Esophagus squamous epithelium (tissue), 5 donors: Measurements from ENCODE around the gene CLCN1. TPM values are rescaled to one million over a fixed set of nuclear protein-coding genes. Genes with fewer than 3 reads are reported as not detected.

ENCODE experiments used
- DNase-seq: peaks from one replicate; lab custom pipeline; 2025; lab: John Stamatoyannopoulos, UW
- H3K27ac ChIP-seq, 4 donors: fragments of 200-600 bp; sonication (generic); one replicate each; pipeline ENCODE4 v1.5.1; 2016 to 2019; ENCODE audit warnings: mild to moderate bottlenecking in 1 of 4
- H3K27me3 ChIP-seq, 4 donors: fragments of 200-600 bp; sonication (generic); 1 replicate in 3 of 4; 2 replicates in 1 of 4; pipeline versions ENCODE4 v1.5.1 to v1.6.0; 2017 to 2021; ENCODE audit warnings: antibody characterized with exemption in 1 of 4
- H3K36me3 ChIP-seq, 3 donors: fragments of 200-600 bp; sonication (generic); one replicate each; pipeline ENCODE4 v1.5.1; 2016 to 2019
- H3K4me1 ChIP-seq, 3 donors: fragments of 200-600 bp; sonication (generic); one replicate each; pipeline ENCODE4 v1.5.1; 2017 to 2019
- H3K4me3 ChIP-seq, 4 donors: fragments of 200-600 bp; sonication (generic); 1 replicate in 3 of 4; 2 replicates in 1 of 4; pipeline ENCODE4 v1.5.1; 2016 to 2019; ENCODE audit warnings: mild to moderate bottlenecking in 2 of 4, moderate library complexity in 1 of 4
- H3K9me3 ChIP-seq, 3 donors: fragments of 200-600 bp; sonication (generic); one replicate each; pipeline ENCODE4 v1.5.1; 2016 to 2019
- CTCF ChIP-seq, 6 experiments: fragments of 450-650 bp in 4 of 6; fragments of 200-600 bp in 2 of 6; sonication (generic) in 2 of 6; IDR thresholded peaks; one replicate each; pipeline ENCODE4 v1.5.1; 2016 to 2019; ENCODE audit warnings: antibody characterized with exemption in 6 of 6, mild to moderate bottlenecking in 4 of 6, moderate library complexity in 4 of 6
- POLR2A ChIP-seq, 4 donors: fragments of 450-650 bp; IDR thresholded peaks; one replicate each; pipeline ENCODE4 v1.6.1; 2017; ENCODE audit warnings: antibody characterized with exemption in 4 of 4, mild to moderate bottlenecking in 4 of 4, moderate library complexity in 3 of 4
- WGBS, 2 donors: methylation state at CpG; one replicate each; pipeline ENCODE4 v1.1.5; 2018; 5-methylcytosine and 5-hydroxymethylcytosine counted together
- intact Hi-C: fragments of 100-400 bp; cut with DNase I; formaldehyde crosslinking; loops from one replicate; pipeline ENCODE4 v1.15.0; 2022
- total RNA-seq, 4 donors: library from RNA; depleted of rRNA; stranded (reverse); fragments of >200 nt; gene quantifications; one replicate each; pipeline ENCODE4 v1.1.0, GENCODE V29; 2016
- donor health status: DM: yes; HTN: yes; CAD: no.

CLCN1 gene
- total RNA-seq, 4 donors from 2014 or later = under 0.01 to 0.91 (median 0.13) TPM; not detected in 1

DNA sequence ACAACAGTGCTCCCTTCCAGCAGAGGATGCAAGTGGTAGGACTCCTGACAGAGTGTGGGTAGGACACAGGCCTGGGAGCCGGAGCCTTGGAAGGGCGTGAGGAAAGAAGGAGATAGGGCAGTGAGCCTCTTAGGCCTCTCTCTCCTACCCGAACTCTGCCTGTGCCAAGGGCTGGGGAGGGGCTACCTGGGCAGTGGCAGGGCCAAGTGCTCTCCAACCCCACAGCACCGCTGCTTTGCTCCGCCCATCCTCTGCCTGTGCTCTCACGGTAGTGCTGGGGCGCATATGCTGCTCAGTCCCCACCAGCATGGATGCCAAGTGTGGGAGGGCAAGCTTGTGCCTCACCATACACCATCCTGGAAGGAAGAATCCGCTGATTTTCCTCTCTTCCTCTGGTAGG, 39.1 kb downstream of the CLCN1 start:
- TF ChIP-seq POLR2A (IDR thresholded peaks at IDR 0.05) (no peak), CTCF (IDR thresholded peaks at IDR 0.05) (no peak)
- Histone ChIP-seq H3K27me3 (peaks cover 0 to 16% (median 0%) of the 10 kb centered on the region in 4 donors), H3K9me3 (no peaks in the 10 kb centered on the region), H3K27ac (no peak overlapping the region), H3K4me1 (no peaks in the 10 kb centered on the region), H3K36me3 (no peaks in the 10 kb centered on the region), H3K4me3 (no peak overlapping the region)
- 77 to 89% methylated on average over 4 to 8 of the region's 8 CpGs for WGBS, 2 donors
- no peak for DNase-seq
- intact Hi-C loops = no loop called here

DNA sequence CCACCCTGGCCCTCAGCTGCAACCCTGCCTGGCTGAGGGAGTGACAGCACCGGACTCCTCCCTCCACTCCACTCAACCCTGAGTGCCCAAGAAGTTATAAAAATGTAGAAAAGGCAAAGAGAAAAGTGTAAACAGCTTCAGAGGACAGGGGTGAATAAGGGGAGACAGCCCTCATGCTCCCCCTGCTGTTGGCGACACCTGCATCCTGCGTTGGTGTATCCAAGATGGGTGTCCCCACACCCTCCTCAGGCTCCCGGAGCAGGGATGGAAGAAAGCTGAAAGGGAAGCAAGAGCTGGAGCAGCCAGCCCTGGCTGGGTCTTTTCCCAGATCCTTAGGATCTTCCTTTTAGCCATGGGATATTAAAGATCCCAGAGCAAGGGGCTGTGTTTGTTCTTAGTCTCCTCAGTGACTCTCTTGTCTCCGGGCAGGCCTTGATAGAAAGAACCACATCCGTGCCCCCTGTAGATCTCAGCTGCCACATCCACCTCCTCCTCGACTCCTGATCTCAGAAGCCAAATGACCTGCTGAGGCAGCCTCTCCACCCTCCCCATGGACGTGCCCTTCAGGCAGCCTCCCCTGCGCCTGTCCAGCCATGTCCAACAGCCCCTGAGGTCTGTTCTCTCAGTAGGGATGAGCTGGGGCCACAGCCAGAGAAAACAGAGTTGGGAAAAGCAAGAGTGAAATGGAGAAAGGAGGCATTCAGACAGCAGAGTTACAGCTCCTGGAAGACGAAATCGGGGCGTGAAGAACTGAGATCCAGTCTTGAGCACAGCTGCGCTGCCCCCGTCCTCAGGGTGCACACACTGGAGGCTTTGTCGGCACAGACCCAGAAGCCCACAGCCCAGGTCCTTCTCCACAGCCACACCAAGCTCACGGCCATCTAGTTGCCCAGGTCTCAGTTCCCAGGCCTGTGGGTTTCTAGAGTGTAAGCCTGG, 39.8 kb downstream of the CLCN1 start:
- H3K9me3 ChIP-seq = no peaks in the 10 kb centered on the region
- intact Hi-C loops = no loop called here
- WGBS, 2 donors = 91% methylated on average over 10 to 13 of the region's 16 CpGs
- no peaks in the 10 kb centered on the region for H3K36me3 ChIP-seq
- peaks cover 0 to 23% (median 0%) of the 10 kb centered on the region in 4 donors for H3K27me3 ChIP-seq
- H3K27ac ChIP-seq = no peak overlapping the region
- H3K4me3 ChIP-seq = no peak overlapping the region
- TF ChIP-seq POLR2A (IDR thresholded peaks at IDR 0.05) (no peak), CTCF (IDR thresholded peaks at IDR 0.05) (no peak)
- H3K4me1 ChIP-seq = no peaks in the 10 kb centered on the region
- DNase-seq = no peak

DNA sequence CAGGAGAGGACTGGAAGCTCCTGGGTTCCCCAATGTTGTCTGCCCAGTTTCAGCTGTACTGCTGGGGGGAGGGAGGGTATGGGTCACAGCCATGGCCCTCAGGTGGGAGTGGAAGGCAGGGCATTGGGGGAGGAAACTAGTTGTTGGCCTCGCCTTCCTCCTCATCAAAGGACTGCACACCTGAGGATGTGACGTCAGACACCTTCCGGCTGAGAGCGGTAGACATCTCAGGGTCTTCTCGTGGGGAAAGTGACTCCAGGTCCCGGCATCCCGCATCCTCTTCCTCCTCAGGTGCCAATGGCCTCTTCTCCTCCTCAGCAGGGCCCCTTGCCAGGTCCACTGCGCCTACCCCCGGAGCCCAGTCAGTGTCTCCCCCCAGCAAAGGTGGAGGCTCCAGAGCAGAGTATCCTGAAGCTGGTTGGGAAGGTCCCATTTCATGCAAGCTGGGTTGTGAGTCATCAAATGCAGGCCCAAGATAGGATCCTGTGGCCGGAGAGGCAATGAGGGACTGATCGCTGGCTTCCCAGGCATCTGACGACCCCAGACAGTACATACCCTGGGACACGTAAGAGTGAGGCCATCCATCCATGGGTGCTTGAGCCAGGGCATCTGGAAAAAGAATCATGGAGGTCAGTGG, 40.6 kb downstream of the CLCN1 start:
- 92% methylated on average over 10 to 13 of the region's 13 CpGs for WGBS, 2 donors
- no peak for TF ChIP-seq POLR2A (IDR thresholded peaks at IDR 0.05)
- no peak for TF ChIP-seq CTCF (IDR thresholded peaks at IDR 0.05)
- Histone ChIP-seq H3K9me3 (no peaks in the 10 kb centered on the region), H3K36me3 (no peaks in the 10 kb centered on the region), H3K4me1 (peaks cover 1 to 5% (median 2%) of the 10 kb centered on the region in 3 donors), H3K27ac (no peak overlapping the region), H3K4me3 (no peak overlapping the region), H3K27me3 (peaks cover 0 to 31% (median 0%) of the 10 kb centered on the region in 4 donors)
- intact Hi-C loops = no loop called here
- DNase-seq = no peak

- H3K4me3 ChIP-seq = no peak overlapping the region
- no peaks in the 10 kb centered on the region for H3K36me3 ChIP-seq
- intact Hi-C loops = no loop called here
- H3K27ac ChIP-seq = no peak overlapping the region
- 80 to 87% methylated on average over 6 to 12 of the region's 12 CpGs for WGBS, 2 donors
- peaks cover 3 to 52% (median 11%) of the 10 kb centered on the region in 4 donors for H3K27me3 ChIP-seq
- H3K9me3 ChIP-seq = no peaks in the 10 kb centered on the region
- TF ChIP-seq CTCF (IDR thresholded peaks at IDR 0.05) (no peak), POLR2A (IDR thresholded peaks at IDR 0.05) (no peak)
- H3K4me1 ChIP-seq = peaks cover 8 to 22% (median 15%) of the 10 kb centered on the region in 3 donors
- DNase-seq = no peak
These were observed 42.7 kb downstream of the CLCN1 start for GRCh38 chr7:143358626-143359025.
